CD4-positive, CD25-positive, alpha-beta regulatory T cell (primary cell): ENCODE data around the gene ASTN2. TPM values are rescaled to one million over a fixed set of nuclear protein-coding genes. Genes with fewer than 3 reads are reported as not detected.
A peak's percentile ranks its signal among the peaks of the same experiment; 100 is the strongest.

Experiments used
- ATAC-seq, 2 donors: fragments of 150-1000 bp; cut with Tn5 transposase; one replicate each; pipeline ENCODE4 v1.10.0; 2021; ENCODE audit warnings: low read depth in 2 of 2, moderate number of reproducible peaks in 2 of 2, moderate library complexity in 1 of 2
- DNase-seq, 3 donors: peaks; one replicate each; pipeline versions ENCODE4 v3.0.0 to v3.0.0-alpha.2; 2012 to 2022; ENCODE audit warnings: mixed read lengths in 1 of 3
- H3K27ac ChIP-seq: one replicate; pipeline ENCODE4 v1.7.0; 2013; ENCODE audit warnings: mild to moderate bottlenecking, low read length; ENCODE audit not compliant: insufficient read depth, poor library complexity, severe bottlenecking
- H3K27me3 ChIP-seq: one replicate; pipeline ENCODE4 v1.7.0; 2013; ENCODE audit warnings: low read length; ENCODE audit not compliant: control insufficient read depth, insufficient read depth
- H3K36me3 ChIP-seq: one replicate; pipeline ENCODE4 v1.7.0; 2013; ENCODE audit warnings: mild to moderate bottlenecking, low read length, moderate library complexity; ENCODE audit not compliant: control insufficient read depth, insufficient read depth
- H3K4me1 ChIP-seq: 2 replicates; pipeline ENCODE4 v1.7.0; 2013; ENCODE audit warnings: mild to moderate bottlenecking, low read length; ENCODE audit not compliant: insufficient read depth, control insufficient read depth, poor library complexity, severe bottlenecking
- H3K4me3 ChIP-seq: one replicate; pipeline ENCODE4 v1.7.0; 2013; ENCODE audit warnings: low read depth, mild to moderate bottlenecking, low read length, moderate library complexity
- H3K9me3 ChIP-seq, 2 experiments: 1 replicate in 1 of 2; 2 replicates in 1 of 2; pipeline ENCODE4 v1.7.0; 2013; ENCODE audit warnings: low read length in 2 of 2, mild to moderate bottlenecking in 1 of 2, moderate library complexity in 1 of 2; ENCODE audit not compliant: control insufficient read depth in 2 of 2
- H3K27ac Mint-ChIP-seq, 3 donors: one replicate each; pipeline ENCODE4 v1.8.0; 2020 to 2022; ENCODE audit warnings: mild to moderate bottlenecking in 3 of 3, mixed read lengths in 3 of 3, moderate library complexity in 2 of 3
- H3K27me3 Mint-ChIP-seq: one replicate; pipeline ENCODE4 v1.8.0; 2022; ENCODE audit warnings: mild to moderate bottlenecking, mixed read lengths
- H3K36me3 Mint-ChIP-seq: one replicate; pipeline ENCODE4 v1.8.0; 2020; ENCODE audit warnings: mixed read lengths
- H3K4me1 Mint-ChIP-seq, 4 donors: one replicate each; pipeline ENCODE4 v1.8.0; 2020 to 2022; ENCODE audit warnings: mixed read lengths in 4 of 4, mild to moderate bottlenecking in 1 of 4
- H3K4me3 Mint-ChIP-seq, 4 donors: one replicate each; pipeline ENCODE4 v1.8.0; 2020 to 2022; ENCODE audit warnings: mild to moderate bottlenecking in 4 of 4, mixed read lengths in 4 of 4, moderate library complexity in 3 of 4
- H3K9me3 Mint-ChIP-seq, 7 donors: one replicate each; pipeline ENCODE4 v1.8.0; 2020 to 2022; ENCODE audit warnings: mixed read lengths in 7 of 7, mild to moderate bottlenecking in 3 of 7, moderate library complexity in 2 of 7
- polyA plus RNA-seq, 4 donors: library from polyadenylated mRNA; unstranded; fragments of 300-500 nt; fragmentation: Illumina TruSeq; gene quantifications; one replicate each; pipeline ENCODE4 v1.2.3, GENCODE V29; 2021
- total RNA-seq: library from RNA; stranded (reverse); gene quantifications from one replicate; pipeline ENCODE4 v1.2.3, GENCODE V29; 2022

ASTN2 gene
- total and polyA plus RNA-seq, 5 donors from 2014 or later = 5.0 to 9.9 (median 7.4) TPM

GRCh38 chr9:117451311-117451710, 36.5 kb upstream of the ASTN2 start:
- no peak overlapping the region for H3K4me3 Mint-ChIP-seq
- H3K27me3 Mint-ChIP-seq = peaks cover 7% of the 10 kb centered on the region
- no peaks in the 10 kb centered on the region for H3K9me3 ChIP-seq
- H3K36me3 ChIP-seq = no peaks in the 10 kb centered on the region
- H3K27ac ChIP-seq = no peak overlapping the region
- ATAC-seq (no peak), DNase-seq (no peak)
- H3K36me3 Mint-ChIP-seq = no peaks in the 10 kb centered on the region
- no peaks in the 10 kb centered on the region for H3K4me1 ChIP-seq
- peaks cover 0 to 4% (median 2%) of the 10 kb centered on the region in 7 donors for H3K9me3 Mint-ChIP-seq
- no peaks in the 10 kb centered on the region for H3K27me3 ChIP-seq
- no peaks in the 10 kb centered on the region for H3K4me1 Mint-ChIP-seq
- H3K27ac Mint-ChIP-seq = no peak overlapping the region
- no peak overlapping the region for H3K4me3 ChIP-seq

GRCh38 chr9:117448066-117448465, 33.2 kb upstream of the ASTN2 start:
- H3K27ac ChIP-seq = no peak overlapping the region
- no peaks in the 10 kb centered on the region for H3K27me3 ChIP-seq
- H3K4me3 ChIP-seq = no peak overlapping the region
- H3K4me1 Mint-ChIP-seq = no peaks in the 10 kb centered on the region
- H3K9me3 Mint-ChIP-seq = peaks cover 0 to 3% (median 0%) of the 10 kb centered on the region in 7 donors
- no peak overlapping the region for H3K27ac Mint-ChIP-seq
- H3K4me3 Mint-ChIP-seq = no peak overlapping the region
- DNase-seq = no peak
- H3K36me3 ChIP-seq = no peaks in the 10 kb centered on the region
- no peaks in the 10 kb centered on the region for H3K36me3 Mint-ChIP-seq
- no peaks in the 10 kb centered on the region for H3K4me1 ChIP-seq
- no peak for ATAC-seq
- H3K9me3 ChIP-seq = no peaks in the 10 kb centered on the region
- no peaks in the 10 kb centered on the region for H3K27me3 Mint-ChIP-seq

GRCh38 chr9:117445631-117446030, 30.8 kb upstream of the ASTN2 start:
- no peaks in the 10 kb centered on the region for H3K36me3 Mint-ChIP-seq
- H3K4me1 Mint-ChIP-seq = no peaks in the 10 kb centered on the region
- Histone ChIP-seq H3K36me3 (no peaks in the 10 kb centered on the region), H3K27me3 (no peaks in the 10 kb centered on the region), H3K4me3 (no peak overlapping the region), H3K4me1 (no peaks in the 10 kb centered on the region), H3K9me3 (no peaks in the 10 kb centered on the region), H3K27ac (no peak overlapping the region)
- DNase-seq (no peak), ATAC-seq (no peak)
- H3K27ac Mint-ChIP-seq = no peak overlapping the region
- H3K4me3 Mint-ChIP-seq = no peak overlapping the region
- H3K9me3 Mint-ChIP-seq = peaks cover 0 to 3% (median 0%) of the 10 kb centered on the region in 7 donors
- H3K27me3 Mint-ChIP-seq = no peaks in the 10 kb centered on the region

- Mint-ChIP-seq H3K4me1 (no peaks in the 10 kb centered on the region), H3K4me3 (no peak overlapping the region), H3K9me3 (peaks cover 0 to 3% (median 0%) of the 10 kb centered on the region in 7 donors), H3K27ac (no peak overlapping the region), H3K27me3 (no peaks in the 10 kb centered on the region), H3K36me3 (no peaks in the 10 kb centered on the region)
- Histone ChIP-seq H3K27me3 (no peaks in the 10 kb centered on the region), H3K4me3 (no peak overlapping the region), H3K36me3 (no peaks in the 10 kb centered on the region), H3K9me3 (no peaks in the 10 kb centered on the region), H3K4me1 (no peaks in the 10 kb centered on the region), H3K27ac (no peak overlapping the region)
- DNase-seq = no peak
- ATAC-seq = no peak
Measured at GRCh38 chr9:117444501-117444900, 29.6 kb upstream of the ASTN2 start.

DNA sequence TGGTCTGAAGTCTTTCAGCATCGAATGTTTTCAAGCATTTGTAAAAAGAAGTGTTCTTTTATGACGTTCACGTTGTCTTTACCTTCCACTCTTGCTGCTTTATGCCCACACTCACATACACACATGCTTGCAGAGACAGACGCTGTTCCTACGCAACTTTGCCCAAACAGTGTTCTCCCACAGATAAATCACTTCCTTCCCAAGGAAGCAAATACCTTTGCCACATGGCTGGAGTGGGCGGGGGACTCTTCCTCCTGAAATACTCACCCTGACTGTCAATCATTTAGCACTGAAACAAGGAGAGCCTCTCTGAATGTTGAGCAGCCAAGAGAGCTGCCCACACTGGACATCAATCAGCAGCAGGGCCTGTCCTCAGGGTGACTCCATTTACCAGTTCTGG, 22.4 kb upstream of the ASTN2 start:
- DNase-seq (no peak), ATAC-seq (no peak)
- no peaks in the 10 kb centered on the region for H3K27me3 Mint-ChIP-seq
- no peaks in the 10 kb centered on the region for H3K27me3 ChIP-seq
- H3K36me3 Mint-ChIP-seq = no peaks in the 10 kb centered on the region
- no peaks in the 10 kb centered on the region for H3K4me1 ChIP-seq
- no peak overlapping the region for H3K4me3 Mint-ChIP-seq
- no peak overlapping the region for H3K4me3 ChIP-seq
- H3K27ac ChIP-seq = no peak overlapping the region
- no peaks in the 10 kb centered on the region for H3K36me3 ChIP-seq
- no peaks in the 10 kb centered on the region for H3K4me1 Mint-ChIP-seq
- H3K27ac Mint-ChIP-seq = no peak overlapping the region
- peaks cover 0 to 5% (median 0%) of the 10 kb centered on the region in 7 donors for H3K9me3 Mint-ChIP-seq
- H3K9me3 ChIP-seq = no peaks in the 10 kb centered on the region

- H3K27me3 Mint-ChIP-seq = no peaks in the 10 kb centered on the region
- DNase-seq (no peak), ATAC-seq (no peak)
- H3K9me3 Mint-ChIP-seq = peaks cover 0 to 5% (median 0%) of the 10 kb centered on the region in 7 donors
- H3K36me3 Mint-ChIP-seq = no peaks in the 10 kb centered on the region
- H3K4me3 ChIP-seq = no peak overlapping the region
- no peaks in the 10 kb centered on the region for H3K4me1 Mint-ChIP-seq
- H3K36me3 ChIP-seq = no peaks in the 10 kb centered on the region
- H3K4me1 ChIP-seq = no peaks in the 10 kb centered on the region
- H3K27ac ChIP-seq = no peak overlapping the region
- H3K9me3 ChIP-seq = no peaks in the 10 kb centered on the region
- no peaks in the 10 kb centered on the region for H3K27me3 ChIP-seq
- no peak overlapping the region for H3K27ac Mint-ChIP-seq
- no peak overlapping the region for H3K4me3 Mint-ChIP-seq
Measured at GRCh38 chr9:117435630-117436261, 20.9 kb upstream of the ASTN2 start.

DNA sequence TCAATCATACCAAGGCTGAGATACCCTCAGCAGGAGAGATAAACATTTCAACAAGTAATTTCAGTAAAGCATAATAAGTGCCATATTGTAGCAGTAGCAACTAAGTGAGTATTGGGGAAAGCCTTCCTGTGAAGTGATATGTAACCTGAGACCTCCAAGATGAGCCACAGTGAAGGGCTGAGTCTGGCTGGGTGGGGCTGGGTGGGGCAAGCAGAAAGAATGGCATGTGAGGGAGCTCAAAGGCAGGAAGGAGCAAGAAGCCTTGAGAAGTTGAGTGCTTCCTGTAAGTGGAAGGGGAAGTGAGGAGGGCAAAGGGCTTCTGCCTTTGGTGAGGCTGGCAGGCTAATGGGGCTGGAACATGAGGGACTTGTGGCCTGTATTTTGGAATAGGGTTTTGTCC, 19.7 kb upstream of the ASTN2 start:
- Histone ChIP-seq H3K27ac (no peak overlapping the region), H3K9me3 (no peaks in the 10 kb centered on the region), H3K4me3 (no peak overlapping the region), H3K36me3 (no peaks in the 10 kb centered on the region), H3K27me3 (no peaks in the 10 kb centered on the region), H3K4me1 (no peaks in the 10 kb centered on the region)
- H3K4me3 Mint-ChIP-seq = peak overlapping the region in 1 of 4 donors; percentile 15
- peaks cover 0 to 5% (median 3%) of the 10 kb centered on the region in 7 donors for H3K9me3 Mint-ChIP-seq
- no peak for DNase-seq
- no peaks in the 10 kb centered on the region for H3K4me1 Mint-ChIP-seq
- H3K36me3 Mint-ChIP-seq = no peaks in the 10 kb centered on the region
- no peak for ATAC-seq
- H3K27me3 Mint-ChIP-seq = no peaks in the 10 kb centered on the region
- no peak overlapping the region for H3K27ac Mint-ChIP-seq

DNA sequence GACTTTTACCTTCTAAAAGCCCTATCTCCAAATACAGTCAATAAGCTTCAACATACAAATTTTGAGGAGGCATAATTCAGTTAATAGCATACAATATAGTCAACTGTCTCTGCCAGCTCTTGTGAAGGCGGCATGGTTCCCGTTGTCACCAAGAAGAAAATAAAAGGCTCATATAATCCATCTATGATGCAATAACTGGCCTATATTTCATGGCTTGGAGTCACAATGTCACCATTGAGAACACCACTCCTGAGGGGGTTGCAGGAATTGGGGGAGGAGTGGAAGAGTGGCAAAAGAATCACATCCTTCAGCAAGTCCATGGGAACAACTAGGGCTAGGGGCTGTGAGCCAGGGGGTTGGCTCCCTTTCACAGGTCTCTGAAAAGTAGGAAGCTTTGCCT, 16.0 kb upstream of the ASTN2 start:
- DNase-seq (no peak), ATAC-seq (no peak)
- no peak overlapping the region for H3K4me3 Mint-ChIP-seq
- peaks cover 0 to 5% (median 3%) of the 10 kb centered on the region in 7 donors for H3K9me3 Mint-ChIP-seq
- Histone ChIP-seq H3K36me3 (no peaks in the 10 kb centered on the region), H3K27me3 (no peaks in the 10 kb centered on the region), H3K9me3 (no peaks in the 10 kb centered on the region), H3K27ac (no peak overlapping the region), H3K4me1 (no peaks in the 10 kb centered on the region), H3K4me3 (no peak overlapping the region)
- H3K27me3 Mint-ChIP-seq = no peaks in the 10 kb centered on the region
- H3K36me3 Mint-ChIP-seq = no peaks in the 10 kb centered on the region
- no peaks in the 10 kb centered on the region for H3K4me1 Mint-ChIP-seq
- no peak overlapping the region for H3K27ac Mint-ChIP-seq
